ENCODE measurements around the gene GRIK1.
"Not testable (repeated sequence)": the region's sequence is repeated elsewhere in the genome, so short reads cannot be mapped to it uniquely, and the experiment has no call there.

GRIK1 gene

GRCh38 chr21:29939924-29940275 lies at the start of gene GRIK1:
Gene GRIK1 (minus strand): TSS chr21:29939996.
- DNase-seq (ENCODE audit: extremely low spot score, insufficient read length, low read depth) (no peak), FAIRE-seq (no peak)

GRCh38 chr21:29987762-29988161 lies 48.0 kb upstream of the GRIK1 start:
- no peak for DNase-seq (ENCODE audit: extremely low spot score, insufficient read length, low read depth)
- FAIRE-seq, result no peak

GRCh38 chr21:29985866-29986265 lies 46.1 kb upstream of the GRIK1 start:
- DNase-seq (ENCODE audit: extremely low spot score, insufficient read length, low read depth) (no peak), FAIRE-seq (no peak)

GRCh38 chr21:29979043-29979442 lies 39.2 kb upstream of the GRIK1 start:
- DNase-seq (ENCODE audit: extremely low spot score, insufficient read length, low read depth) (no peak), FAIRE-seq (no peak)

- DNase-seq (ENCODE audit: extremely low spot score, insufficient read length, low read depth), result no peak
- FAIRE-seq, result no peak
These were observed 36.0 kb upstream of the GRIK1 start for GRCh38 chr21:29975776-29976175.

DNA sequence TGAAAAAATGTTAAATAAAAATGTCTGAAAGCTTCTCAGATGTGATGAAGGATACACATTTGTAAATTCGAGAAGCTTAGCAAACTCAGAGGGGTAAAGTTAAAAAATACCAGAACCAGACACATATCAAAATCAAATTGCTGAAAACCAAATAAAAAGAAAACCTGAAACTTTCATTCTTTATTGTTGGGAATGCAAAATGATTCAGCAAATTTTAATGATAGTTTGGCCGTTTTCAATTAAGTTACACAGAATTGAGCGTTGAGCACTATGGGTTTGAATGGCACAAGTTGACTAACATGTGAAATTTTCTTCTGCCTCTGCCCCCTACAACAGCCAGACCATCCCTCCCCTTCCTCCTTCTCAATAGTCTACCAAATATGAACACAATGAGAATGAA lies 33.5 kb upstream of the GRIK1 start:
- DNase-seq (ENCODE audit: extremely low spot score, insufficient read length, low read depth) (no peak), FAIRE-seq (no peak)

DNA sequence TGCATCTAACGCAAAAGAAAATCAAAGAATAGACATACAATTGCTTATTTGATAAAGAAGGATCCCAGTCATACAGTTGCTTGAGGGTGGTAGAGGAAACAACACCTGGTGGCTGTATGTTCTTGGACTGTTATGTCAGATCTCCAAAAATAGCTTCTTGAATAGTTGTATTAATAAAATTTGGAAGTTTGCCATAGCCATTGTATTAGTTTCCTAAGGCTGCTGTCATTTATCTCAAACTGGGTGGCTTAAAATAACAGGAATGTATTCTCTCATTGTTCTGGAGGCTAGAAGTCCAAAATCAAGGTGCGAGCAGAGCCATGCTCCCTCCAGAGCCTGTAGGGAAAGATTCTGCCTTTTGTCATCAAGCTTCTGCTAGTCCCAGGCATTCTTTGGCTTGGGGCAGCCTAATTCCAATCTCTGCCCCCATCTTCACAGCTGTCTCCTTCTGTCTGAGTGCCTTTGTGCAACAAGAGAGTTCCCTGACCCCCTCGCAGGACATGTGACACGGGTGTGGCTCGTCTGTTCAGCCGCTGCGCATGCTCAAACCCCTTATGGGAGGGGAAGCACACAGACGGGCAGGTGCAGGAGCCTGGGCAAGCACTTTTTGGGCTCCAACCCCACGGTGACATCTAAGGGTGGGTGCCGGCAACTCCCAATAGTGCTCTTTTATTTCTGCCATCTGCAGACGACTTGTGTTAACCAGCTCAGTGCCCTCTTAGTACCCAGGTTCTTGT lies 21.7 kb upstream of the GRIK1 start:
- DNase-seq (ENCODE audit: extremely low spot score, insufficient read length, low read depth) (no peak), FAIRE-seq (no peak)

GRCh38 chr21:29958551-29958950 lies 18.8 kb upstream of the GRIK1 start:
- FAIRE-seq (no peak), DNase-seq (ENCODE audit: extremely low spot score, insufficient read length, low read depth) (no peak)

DNA sequence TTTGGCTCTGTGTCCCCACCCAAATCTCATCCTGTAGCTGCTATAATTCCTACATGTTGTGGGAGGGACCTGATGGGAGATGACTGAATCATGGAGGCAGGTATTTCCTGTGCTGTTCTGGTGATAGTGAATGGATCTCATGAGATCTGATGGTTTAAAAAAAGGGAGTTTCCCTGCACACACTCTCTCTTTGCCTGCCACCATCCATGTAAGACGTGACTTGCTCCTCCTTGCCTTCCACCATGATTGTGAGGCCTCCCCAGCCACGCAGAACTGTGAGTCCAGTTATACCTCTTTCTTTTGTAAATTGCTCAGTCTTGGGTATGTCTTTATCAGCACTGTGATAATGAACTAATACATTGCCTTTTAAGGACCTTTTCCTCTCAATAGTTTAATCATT lies 18.2 kb upstream of the GRIK1 start:
- DNase-seq (ENCODE audit: extremely low spot score, insufficient read length, low read depth); FAIRE-seq: not testable (repeated sequence)

DNA sequence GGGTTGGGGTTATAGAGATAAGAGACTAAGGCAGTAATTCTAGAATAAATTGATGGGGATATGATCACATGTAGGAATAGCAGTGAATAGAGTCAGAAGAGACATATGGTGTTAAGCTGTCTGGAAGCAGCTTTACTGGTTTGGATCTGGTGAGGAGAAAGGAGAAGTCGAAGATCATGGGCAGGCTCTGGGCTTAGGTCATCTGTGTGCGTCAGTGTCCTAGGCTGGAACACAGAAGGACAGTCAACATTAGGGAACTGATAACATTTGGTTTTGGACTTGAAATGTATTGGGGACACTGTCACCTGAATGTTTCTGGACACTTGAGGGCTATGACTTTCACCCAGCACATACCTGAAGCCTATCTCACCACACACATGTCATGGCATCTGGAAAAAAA lies 13.9 kb upstream of the GRIK1 start:
- DNase-seq (ENCODE audit: extremely low spot score, insufficient read length, low read depth) (no peak), FAIRE-seq (no peak)

- FAIRE-seq (no peak), DNase-seq (ENCODE audit: extremely low spot score, insufficient read length, low read depth) (no peak)
These were observed 13.3 kb upstream of the GRIK1 start for GRCh38 chr21:29953072-29953471.

- FAIRE-seq (no peak), DNase-seq (ENCODE audit: extremely low spot score, insufficient read length, low read depth) (no peak)
These were observed 12.1 kb upstream of the GRIK1 start for GRCh38 chr21:29951911-29952310.

- DNase-seq (ENCODE audit: extremely low spot score, insufficient read length, low read depth), result no peak
- FAIRE-seq, result no peak
These were observed 10.2 kb upstream of the GRIK1 start for GRCh38 chr21:29949991-29950390.

DNA sequence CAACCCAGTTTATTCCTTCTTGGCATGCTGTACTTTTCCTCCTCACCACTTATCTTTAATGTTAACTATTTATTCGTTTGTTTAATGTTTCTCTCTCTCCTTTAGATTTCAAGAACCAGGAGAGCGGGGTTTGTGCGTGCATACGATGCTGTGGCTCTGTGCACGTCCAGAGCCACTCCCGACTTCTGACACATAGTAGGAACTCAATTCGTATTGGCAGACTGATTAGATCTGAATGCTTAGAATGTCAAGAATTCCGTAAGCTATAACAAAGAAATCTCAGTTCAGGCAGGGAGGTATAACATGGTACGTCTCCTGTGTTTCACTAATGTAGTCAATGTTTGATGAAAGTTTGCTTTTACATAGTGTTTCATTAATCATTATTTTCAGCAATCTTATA lies 7.3 kb upstream of the GRIK1 start:
- FAIRE-seq, result no peak

GRCh38 chr21:29943885-29944284 lies 4.1 kb upstream of the GRIK1 start:
- DNase-seq (ENCODE audit: extremely low spot score, insufficient read length, low read depth) (no peak), FAIRE-seq (no peak)

More for the DNA sequence above, 7.3 kb upstream of the GRIK1 start:
- no peak for DNase-seq (ENCODE audit: extremely low spot score, insufficient read length, low read depth)

DNA sequence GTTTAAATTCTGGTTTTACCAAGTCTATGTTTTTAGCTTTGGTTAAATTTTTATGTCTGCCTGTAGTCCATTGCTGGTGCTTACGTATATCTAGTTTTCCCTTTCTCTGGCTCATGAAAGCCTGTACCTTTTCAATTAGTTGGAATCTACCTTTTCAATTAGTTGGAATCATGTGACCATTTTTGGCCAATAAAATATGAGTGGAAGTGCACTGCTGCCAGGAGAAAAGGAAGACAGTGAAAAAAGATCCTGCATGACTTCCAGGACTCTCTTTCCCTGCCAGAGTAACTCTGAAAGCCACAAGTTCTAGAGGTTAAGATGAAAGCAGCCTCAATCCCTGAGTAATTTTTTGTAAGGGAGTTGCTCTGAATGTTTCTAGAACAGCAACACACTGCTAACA lies 2.2 kb upstream of the GRIK1 start:
- no peak for DNase-seq (ENCODE audit: extremely low spot score, insufficient read length, low read depth)
- no peak for FAIRE-seq

- FAIRE-seq (no peak), DNase-seq (ENCODE audit: extremely low spot score, insufficient read length, low read depth) (no peak)
These were observed 1.2 kb upstream of the GRIK1 start for GRCh38 chr21:29940991-29941390.

DNA sequence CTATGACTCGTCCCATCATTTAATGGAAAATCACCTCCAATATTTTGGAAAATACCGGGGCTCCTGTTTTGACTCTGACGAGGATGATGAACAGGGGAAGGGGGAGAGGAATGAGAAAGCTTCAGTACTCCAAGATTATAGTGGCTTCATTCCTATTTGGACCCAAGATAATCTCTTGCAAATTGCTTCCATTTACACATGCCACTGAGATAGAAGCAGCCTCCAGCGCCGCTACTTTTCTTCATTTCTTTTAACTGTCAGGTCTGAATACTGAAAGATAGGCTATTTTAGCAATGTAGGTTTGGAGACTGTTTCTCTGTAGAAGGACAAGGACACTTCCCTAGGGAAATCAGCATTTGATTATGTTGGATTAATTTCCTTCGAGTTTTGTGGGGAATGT lies 565 bp upstream of the GRIK1 start:
- FAIRE-seq (no peak), DNase-seq (ENCODE audit: extremely low spot score, insufficient read length, low read depth) (no peak)

DNA sequence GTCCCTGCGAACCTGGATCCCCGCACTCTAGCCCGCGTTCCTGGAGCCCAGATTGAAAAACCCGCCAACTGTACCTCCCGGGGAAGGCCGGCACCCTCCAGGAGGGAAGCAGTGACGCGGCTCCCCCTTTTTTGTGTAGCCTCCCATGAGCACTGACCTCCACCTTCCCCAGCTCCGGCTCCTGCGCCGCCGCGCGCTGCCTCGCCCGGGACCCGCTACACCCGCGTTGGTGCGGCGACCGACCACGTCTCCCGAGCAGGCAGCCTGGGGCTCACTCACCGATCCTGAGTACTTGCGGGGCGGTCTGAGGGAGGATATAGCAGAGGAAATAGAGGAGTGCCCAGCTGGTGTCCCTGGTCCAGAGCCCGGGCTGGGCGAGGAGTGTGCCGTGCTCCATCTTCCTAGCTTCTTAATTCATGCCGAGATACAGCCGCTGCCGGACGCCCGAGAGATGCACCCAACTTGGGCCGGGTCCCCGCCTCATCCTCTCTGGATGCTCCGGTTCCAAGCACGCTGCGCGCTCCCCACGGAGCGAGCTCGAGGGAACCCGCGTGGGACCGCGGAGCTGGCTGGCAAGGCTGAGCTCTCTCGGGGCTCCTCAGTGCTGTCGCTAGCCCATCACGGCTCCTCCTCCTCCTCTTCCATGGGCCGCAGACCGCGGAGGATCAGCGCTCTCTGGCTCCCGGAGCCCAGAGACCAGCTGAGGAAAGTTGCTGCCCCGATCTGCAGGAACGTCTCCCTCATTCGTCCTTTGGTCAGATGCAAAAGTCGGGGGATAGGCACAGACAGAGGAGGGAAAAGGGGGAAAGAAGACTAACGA lies 482 bp downstream of the GRIK1 start:
- FAIRE-seq (no peak), DNase-seq (ENCODE audit: extremely low spot score, insufficient read length, low read depth) (no peak)

DNA sequence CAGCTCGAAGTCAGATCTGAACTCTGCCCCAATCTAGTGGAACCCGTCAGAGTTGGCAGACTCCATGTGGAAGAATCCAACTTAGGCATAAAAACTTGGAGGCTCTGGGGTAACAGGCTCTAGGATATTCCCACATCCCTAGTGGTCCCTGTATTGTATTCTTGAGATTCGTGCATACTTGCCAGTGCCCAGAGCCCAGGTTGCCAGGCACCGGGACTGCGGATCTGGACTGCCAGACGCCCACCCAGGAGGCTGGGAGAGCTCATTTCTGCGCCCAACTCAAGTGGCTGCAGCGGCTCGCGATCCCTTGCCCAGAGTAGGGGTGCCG lies 1.1 kb downstream of the GRIK1 start:
- DNase-seq (ENCODE audit: extremely low spot score, insufficient read length, low read depth), result no peak
- no peak for FAIRE-seq

- FAIRE-seq, result no peak
- DNase-seq (ENCODE audit: extremely low spot score, insufficient read length, low read depth), result no peak
These were observed 6.7 kb downstream of the GRIK1 start for GRCh38 chr21:29933088-29933487.

- no peak for FAIRE-seq
- DNase-seq (ENCODE audit: extremely low spot score, insufficient read length, low read depth), result no peak
These were observed 11.3 kb downstream of the GRIK1 start for GRCh38 chr21:29928537-29928936.

All from GM18507 (cell line).